ENCODE data around the gene DUSP8.

DNA sequence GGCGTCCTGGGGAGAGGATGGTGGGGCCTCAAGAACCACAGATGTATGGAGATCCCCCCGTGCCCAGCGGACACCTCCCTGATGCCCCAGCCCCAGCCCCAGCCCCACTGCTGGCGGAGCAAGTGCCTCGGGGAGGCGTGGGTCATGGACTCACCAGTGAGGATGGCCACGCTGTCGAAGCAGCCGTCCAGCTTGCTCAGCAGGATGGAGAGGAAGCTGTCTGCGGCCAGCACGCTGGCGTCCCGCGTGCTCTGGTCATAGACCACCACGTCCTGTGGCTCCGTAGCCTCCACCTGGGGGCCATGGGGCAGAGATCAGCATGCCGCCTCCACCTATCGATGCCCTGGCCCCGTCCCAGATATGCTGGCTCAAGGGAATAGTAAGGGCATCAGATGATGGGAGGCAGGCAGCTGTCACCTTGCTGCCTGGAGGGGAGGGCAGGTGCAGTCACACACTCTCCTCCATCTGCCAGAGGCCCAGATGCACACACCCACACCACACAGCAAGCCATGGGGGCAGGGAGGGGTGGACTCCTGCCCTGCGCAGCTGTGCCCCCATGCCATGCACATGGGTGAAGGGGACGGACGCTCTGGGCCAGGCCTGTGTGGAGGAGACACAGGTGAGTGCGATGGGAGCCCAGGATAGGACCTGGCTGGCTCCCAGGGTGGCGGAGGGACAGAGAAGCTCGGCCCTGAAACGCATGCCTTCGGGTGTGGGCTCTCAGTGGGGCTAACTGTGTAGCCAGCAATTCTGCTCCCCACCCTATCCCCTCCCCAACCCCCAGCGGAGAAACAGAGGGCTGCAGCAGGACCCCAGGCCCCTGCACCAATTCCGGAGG, 8.2 kb downstream of the DUSP8 start:
- TF ChIP-seq ZNF274 (IDR thresholded peaks at IDR 0.05; ENCODE audit: low read depth, low read length): no peak
- no peak for TF ChIP-seq YY1 (IDR thresholded peaks at IDR 0.05; ENCODE audit: insufficient read depth, insufficient read length)
